Type B pancreatic cell (in vitro differentiated cells): ENCODE results near the gene PAX5. TPM values are rescaled to one million over a fixed set of nuclear protein-coding genes. Genes with fewer than 3 reads are reported as not detected.

Experiments
- DNase-seq: peaks from one replicate; pipeline ENCODE4 v3.0.0; 2021; ENCODE audit warnings: mixed read lengths; ENCODE audit not compliant: unreplicated experiment; ENCODE audit errors: extremely low spot score
- H3K27ac Mint-ChIP-seq: 2 replicates; pipeline ENCODE4 v1.8.0; 2021; ENCODE audit warnings: mild to moderate bottlenecking, mixed read lengths
- H3K27me3 Mint-ChIP-seq: 2 replicates; pipeline ENCODE4 v1.8.0; 2021; ENCODE audit warnings: mixed read lengths
- H3K36me3 Mint-ChIP-seq: 2 replicates; pipeline ENCODE4 v1.8.0; 2021; ENCODE audit warnings: mixed read lengths
- H3K4me1 Mint-ChIP-seq: one replicate; pipeline ENCODE4 v1.8.0; 2021; ENCODE audit warnings: mixed read lengths; ENCODE audit not compliant: unreplicated experiment
- H3K4me3 Mint-ChIP-seq: 2 replicates; pipeline ENCODE4 v1.8.0; 2021; ENCODE audit warnings: mild to moderate bottlenecking, mixed read lengths
- H3K9me3 Mint-ChIP-seq: 2 replicates; pipeline ENCODE4 v1.8.0; 2021; ENCODE audit warnings: mixed read lengths
- total RNA-seq: library from RNA; stranded (reverse); gene quantifications from 2 replicates; pipeline ENCODE4 v1.2.1, GENCODE V29; 2021; ENCODE audit warnings: low replicate concordance
- TF ChIP-seq, protein P1 (sequence below): fragments of 200-600 bp; sonication (generic); conservative IDR thresholded peaks from 2 replicates; pipeline ENCODE4 v1.5.0; 2021; ENCODE audit warnings: antibody characterized with exemption, mild to moderate bottlenecking

PAX5 gene
- total RNA-seq, 1 donor from 2014 or later = not detected

DNA sequence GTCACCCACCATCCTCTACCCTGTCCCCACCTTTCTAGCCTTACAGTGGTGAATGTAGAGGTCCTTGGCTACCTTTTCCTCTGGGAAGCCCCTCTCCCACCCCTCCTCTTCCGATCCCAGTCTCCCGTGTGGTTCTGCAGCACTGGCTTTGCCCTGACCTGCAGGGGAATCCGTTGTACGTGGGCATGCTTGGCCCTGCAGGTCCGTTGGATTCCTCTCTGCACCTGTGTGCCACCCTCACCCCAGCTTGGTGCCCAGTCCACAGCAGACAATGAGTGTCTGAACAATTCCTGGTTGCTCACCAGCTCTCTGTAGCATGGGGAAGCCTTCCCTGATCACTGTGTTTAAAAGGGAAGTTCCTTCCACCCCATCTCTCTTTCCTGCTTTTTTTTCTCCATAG, 185.1 kb downstream of the PAX5 start:
- Mint-ChIP-seq H3K36me3 (no peaks in the 10 kb centered on the region), H3K27ac (peak overlapping the region; percentile 20), H3K4me1 (no peaks in the 10 kb centered on the region), H3K4me3 (no peak overlapping the region), H3K9me3 (no peaks in the 10 kb centered on the region), H3K27me3 (peaks cover 68% of the 10 kb centered on the region)
- no peak for DNase-seq
- TF ChIP-seq, protein P1, sequence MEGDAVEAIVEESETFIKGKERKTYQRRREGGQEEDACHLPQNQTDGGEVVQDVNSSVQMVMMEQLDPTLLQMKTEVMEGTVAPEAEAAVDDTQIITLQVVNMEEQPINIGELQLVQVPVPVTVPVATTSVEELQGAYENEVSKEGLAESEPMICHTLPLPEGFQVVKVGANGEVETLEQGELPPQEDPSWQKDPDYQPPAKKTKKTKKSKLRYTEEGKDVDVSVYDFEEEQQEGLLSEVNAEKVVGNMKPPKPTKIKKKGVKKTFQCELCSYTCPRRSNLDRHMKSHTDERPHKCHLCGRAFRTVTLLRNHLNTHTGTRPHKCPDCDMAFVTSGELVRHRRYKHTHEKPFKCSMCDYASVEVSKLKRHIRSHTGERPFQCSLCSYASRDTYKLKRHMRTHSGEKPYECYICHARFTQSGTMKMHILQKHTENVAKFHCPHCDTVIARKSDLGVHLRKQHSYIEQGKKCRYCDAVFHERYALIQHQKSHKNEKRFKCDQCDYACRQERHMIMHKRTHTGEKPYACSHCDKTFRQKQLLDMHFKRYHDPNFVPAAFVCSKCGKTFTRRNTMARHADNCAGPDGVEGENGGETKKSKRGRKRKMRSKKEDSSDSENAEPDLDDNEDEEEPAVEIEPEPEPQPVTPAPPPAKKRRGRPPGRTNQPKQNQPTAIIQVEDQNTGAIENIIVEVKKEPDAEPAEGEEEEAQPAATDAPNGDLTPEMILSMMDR = no peak

DNA sequence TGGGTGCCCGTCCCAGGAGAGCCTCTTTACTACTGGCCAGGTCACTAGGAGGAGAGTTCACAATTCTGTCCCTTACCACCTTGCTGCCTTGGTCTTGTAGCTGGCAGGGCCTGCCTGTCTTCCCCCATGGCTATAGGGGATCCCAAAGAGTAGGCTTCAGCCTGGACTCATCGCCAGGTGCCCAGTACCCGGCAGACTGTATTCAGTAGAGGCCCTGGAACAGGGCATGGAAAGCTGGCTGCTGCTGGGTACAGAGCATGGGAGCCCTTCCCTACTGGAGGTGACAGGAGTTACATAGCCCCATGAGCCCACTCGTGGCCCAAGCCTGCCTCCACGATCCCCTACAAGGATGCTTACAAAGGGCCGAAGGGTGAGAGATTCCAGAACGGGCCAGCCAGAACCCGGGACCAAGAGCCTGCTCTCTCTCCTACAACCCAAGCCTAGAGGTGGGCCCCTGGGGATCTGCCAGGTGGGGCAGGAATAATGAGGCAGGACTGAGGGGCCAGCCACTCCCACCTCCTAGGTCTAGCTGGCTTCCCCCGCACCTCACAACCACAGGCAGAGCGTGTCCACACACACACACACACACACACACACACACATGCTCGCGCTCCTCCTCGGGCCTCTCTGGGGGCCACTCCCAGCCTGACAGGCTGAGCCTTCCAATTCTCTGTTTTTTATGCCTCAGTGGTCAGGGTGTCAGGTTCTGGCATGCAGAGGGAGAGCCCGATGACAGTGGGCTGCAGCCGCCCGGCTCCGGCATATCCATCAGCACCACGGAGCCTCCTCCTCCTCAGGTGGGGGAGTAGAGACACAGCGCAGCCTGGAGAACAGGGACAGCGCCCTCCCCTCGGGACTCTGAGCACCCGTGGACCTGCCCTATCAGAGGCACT, 186.0 kb downstream of the PAX5 start:
- no peak for DNase-seq
- no peak overlapping the region for H3K4me3 Mint-ChIP-seq
- no peaks in the 10 kb centered on the region for H3K9me3 Mint-ChIP-seq
- H3K36me3 Mint-ChIP-seq = no peaks in the 10 kb centered on the region
- H3K4me1 Mint-ChIP-seq = no peaks in the 10 kb centered on the region
- peak overlapping the region; percentile 48 for H3K27ac Mint-ChIP-seq
- peaks cover 65% of the 10 kb centered on the region for H3K27me3 Mint-ChIP-seq
- TF ChIP-seq, protein P1 = no peak

DNA sequence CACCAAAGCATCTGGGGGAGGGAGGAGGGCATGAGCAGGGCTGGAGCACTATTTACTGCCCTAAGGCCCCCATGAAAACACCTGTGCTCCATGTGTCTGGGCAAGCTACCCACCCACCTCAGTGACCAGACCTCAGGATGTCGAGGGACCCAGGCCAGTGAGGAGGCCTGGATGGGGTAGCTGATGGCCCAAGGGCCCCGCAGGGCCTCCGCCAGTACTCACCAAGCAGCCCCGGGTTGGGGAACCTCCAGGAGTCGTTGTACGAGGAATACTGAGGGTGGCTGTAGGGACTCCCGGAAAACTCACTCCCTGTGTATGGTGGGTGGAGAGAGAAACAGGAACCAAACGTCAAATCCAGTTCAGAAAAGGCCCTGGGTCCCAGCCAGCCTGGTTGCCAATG, 187.4 kb downstream of the PAX5 start:
- TF ChIP-seq, protein P1 = no peak
- no peaks in the 10 kb centered on the region for H3K4me1 Mint-ChIP-seq
- no peaks in the 10 kb centered on the region for H3K36me3 Mint-ChIP-seq
- H3K27me3 Mint-ChIP-seq = peaks cover 51% of the 10 kb centered on the region
- DNase-seq = no peak
- no peak overlapping the region for H3K4me3 Mint-ChIP-seq
- no peak overlapping the region for H3K27ac Mint-ChIP-seq
- no peaks in the 10 kb centered on the region for H3K9me3 Mint-ChIP-seq

DNA sequence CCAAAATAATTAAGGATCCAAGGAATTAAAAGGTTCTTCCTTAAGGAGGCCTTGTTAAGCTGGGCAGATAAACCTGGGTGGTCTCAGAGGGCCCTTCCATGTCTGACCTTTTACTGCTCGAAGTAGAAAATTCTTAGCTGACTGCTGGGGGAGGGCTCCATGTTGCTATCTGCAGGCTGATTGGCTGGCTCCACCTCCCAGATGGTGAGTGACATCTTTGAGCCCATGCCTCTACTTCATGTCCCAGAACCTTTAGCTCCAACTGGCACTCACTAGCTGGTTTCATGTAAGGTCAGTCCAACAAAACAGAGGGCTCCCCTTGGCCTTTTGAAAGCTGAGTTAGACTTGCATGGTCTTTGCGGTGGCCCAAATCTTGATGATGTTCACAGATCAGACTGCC, 188.2 kb downstream of the PAX5 start:
- Mint-ChIP-seq H3K36me3 (no peaks in the 10 kb centered on the region), H3K9me3 (no peaks in the 10 kb centered on the region), H3K4me3 (no peak overlapping the region), H3K27me3 (peaks cover 44% of the 10 kb centered on the region), H3K27ac (no peak overlapping the region), H3K4me1 (peaks cover 3% of the 10 kb centered on the region)
- no peak for DNase-seq
- TF ChIP-seq, protein P1 = no peak

DNA sequence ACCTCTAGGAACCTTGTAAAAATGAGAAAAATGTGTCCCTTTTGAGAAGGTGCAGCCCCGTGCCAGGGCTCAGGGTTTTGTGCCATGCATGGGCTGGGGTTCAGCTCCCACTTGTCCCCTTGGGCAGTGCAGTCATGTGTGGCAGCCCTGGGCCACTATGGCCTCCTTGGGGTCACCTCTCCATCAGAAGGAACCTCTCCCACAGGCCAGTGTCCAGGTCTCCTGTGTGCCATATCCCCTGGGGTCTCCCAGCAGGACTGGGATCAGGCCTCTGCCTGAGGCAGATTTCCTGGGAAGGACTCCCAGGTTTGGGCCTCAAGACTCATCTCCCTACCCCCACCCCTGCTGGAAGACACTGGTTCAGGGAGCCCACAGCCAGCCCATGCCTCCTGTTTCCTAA, 189.1 kb downstream of the PAX5 start:
- no peak for DNase-seq
- H3K4me3 Mint-ChIP-seq = no peak overlapping the region
- H3K36me3 Mint-ChIP-seq = no peaks in the 10 kb centered on the region
- peaks cover 39% of the 10 kb centered on the region for H3K27me3 Mint-ChIP-seq
- peaks cover 4% of the 10 kb centered on the region for H3K4me1 Mint-ChIP-seq
- H3K9me3 Mint-ChIP-seq = no peaks in the 10 kb centered on the region
- H3K27ac Mint-ChIP-seq = no peak overlapping the region
- TF ChIP-seq, protein P1 = no peak
